ENCODE measurements around the gene CLPTM1L.
"Not testable (repeated sequence)": the region's sequence is repeated elsewhere in the genome, so short reads cannot be mapped to it uniquely, and the experiment has no call there.

The CLPTM1L gene

DNA sequence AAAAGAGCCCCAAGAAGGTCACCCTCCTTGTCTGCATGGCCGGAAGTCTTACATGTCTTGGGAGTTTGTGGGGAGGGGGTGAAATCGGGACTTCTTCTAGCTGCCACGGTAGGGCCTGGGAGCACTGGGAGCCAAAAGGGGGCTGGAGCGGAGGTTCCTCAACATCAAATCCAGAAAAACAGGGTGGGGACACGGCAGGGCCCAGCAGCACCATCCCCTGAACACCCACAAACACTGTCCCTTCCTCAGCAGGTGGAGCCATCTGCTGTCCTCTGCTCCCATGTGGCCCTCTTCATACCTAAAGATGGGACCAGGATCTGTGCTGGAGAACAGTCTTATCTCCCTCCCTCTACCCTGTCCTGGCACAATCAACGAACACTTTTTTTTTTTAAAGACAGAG lies 52.8 kb downstream of the CLPTM1L start:
- DNase-seq (ENCODE audit: low read depth) = no peak

DNA sequence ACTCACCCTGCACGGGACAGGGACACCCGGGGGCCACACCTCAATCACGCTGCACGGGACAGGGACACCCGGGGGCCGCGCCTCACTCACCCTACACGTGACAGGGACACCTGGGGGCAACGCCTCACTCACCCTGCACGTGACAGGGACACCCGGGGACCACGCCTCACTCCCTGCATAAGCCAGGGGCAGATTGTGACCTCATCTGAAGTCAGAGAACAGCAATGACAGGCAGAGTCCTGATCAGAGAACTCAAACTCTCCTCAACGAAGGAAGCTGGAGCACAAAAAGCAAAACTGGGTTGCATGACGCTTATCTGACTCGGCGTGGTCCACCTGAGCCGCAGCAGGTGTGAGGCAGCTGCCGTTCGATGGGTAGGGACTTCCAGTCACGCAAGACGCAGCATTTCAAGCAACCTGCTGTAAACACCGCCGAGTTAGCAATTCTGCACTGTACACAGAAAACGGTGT lies 53.3 kb downstream of the CLPTM1L start:
- no peak for DNase-seq (ENCODE audit: low read depth)

DNA sequence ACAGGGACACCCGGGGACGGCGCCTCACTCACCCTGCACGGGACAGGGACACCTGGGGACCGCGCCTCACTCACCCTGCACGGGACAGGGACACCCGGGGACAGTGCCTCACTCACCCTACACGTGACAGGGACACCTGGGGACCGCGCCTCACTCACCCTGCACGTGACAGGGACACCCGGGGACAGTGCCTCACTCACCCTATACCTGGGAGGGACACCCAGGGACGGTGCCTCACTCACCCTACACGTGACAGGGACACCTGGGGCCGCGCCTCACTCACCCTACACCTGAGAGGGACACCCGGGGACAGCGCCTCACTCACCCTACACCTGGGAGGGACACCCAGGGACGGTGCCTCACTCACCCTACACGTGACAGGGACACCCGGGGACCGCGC lies 53.9 kb downstream of the CLPTM1L start:
- not testable (repeated sequence) for DNase-seq (ENCODE audit: low read depth)

DNA sequence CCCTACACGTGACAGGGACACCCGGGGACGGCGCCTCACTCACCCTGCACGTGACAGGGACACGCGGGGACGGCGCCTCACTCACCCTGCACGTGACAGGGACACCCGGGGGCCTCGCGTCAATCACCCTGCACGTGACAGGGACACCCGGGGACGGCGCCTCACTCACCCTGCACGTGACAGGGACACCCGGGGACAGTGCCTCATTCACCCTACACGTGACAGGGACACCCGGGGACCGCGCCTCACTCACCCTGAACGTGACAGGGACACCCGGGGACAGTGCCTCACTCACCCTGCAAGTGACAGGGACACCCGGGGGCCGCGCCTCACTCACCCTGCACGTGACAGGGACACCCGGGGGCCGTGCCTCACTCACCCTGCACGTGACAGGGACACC lies 55.3 kb downstream of the CLPTM1L start:
- not testable (repeated sequence) for DNase-seq (ENCODE audit: low read depth)

DNA sequence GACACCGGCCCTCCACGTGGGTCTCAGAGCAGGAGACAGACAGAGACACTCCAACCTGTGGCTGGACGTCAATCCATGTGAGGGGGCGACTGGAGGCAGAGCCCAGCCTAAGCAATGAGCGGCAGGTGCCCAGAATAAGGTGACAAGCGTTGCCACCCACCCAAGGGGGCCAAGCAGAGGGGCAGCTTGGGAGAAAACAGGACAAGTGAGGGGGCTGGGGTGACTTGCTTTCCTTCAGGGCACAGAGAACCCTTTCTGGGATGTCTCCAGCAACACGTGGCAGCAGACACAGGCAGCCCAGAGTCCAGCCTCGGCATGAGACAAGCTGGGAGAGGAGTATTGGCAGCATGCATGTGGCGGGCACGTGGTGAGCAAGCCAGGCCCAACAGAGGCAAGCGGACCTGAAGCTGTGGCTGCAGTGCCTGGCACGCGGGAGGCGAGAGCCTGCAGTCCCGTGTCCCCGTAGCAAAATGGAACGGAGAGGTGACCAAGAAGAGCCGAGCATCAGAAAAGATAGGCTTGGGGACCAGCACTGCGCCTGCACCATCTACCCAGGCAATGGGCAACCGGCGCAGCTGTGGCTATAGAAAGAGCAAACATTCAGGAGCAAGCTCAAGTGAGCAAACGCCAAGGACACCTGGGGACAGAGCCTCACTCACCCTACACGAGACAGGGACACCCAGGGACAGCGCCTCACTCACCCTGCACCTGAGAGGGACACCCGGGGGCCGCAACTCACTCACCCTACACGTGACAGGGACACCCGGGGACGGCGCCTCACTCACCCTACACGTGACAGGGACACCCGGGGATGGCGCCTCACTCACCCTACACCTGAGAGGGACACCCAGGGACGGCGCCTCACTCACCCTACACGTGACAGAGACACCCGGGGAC lies 56.2 kb downstream of the CLPTM1L start:
- DNase-seq (ENCODE audit: low read depth) = no peak

DNA sequence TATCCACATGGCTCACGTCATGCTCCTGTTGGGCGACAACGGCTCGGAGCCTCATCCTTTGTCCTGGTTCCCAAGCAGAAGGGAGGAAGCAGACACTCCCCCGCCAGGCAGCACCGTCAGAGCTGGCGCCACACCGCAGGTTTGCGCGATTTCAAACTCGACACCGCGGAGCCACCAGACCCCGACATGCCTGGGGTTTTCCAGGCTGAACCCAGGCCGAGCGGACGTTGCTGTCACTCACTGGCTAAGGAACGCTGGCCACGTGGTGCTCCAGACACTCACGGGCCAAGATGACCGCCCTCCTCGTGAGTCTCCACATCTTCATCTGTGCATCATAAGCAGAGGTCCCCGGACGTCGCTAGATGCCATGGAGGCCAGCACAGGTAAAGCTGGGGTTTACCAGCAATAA lies 59.0 kb downstream of the CLPTM1L start:
- DNase-seq (ENCODE audit: low read depth) = no peak

DNA sequence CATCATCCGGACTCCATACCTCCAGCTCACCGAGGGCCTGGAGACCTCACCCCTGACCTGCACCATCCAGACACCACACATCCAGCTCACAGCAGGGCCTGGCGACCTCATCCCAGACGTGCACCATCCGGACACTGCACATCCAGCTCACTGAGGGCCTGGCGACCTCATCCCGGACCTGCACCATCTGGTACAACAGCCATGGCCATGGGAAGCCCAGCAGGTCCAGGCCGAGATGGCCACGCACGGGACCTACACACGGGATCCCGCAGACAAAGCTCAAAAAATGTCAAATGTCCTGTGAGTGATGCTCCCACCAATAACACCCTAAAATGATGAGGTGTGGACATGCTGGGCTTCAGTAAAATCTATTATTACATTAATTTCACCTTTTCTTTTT lies 59.8 kb downstream of the CLPTM1L start:
- no peak for DNase-seq (ENCODE audit: low read depth)

DNA sequence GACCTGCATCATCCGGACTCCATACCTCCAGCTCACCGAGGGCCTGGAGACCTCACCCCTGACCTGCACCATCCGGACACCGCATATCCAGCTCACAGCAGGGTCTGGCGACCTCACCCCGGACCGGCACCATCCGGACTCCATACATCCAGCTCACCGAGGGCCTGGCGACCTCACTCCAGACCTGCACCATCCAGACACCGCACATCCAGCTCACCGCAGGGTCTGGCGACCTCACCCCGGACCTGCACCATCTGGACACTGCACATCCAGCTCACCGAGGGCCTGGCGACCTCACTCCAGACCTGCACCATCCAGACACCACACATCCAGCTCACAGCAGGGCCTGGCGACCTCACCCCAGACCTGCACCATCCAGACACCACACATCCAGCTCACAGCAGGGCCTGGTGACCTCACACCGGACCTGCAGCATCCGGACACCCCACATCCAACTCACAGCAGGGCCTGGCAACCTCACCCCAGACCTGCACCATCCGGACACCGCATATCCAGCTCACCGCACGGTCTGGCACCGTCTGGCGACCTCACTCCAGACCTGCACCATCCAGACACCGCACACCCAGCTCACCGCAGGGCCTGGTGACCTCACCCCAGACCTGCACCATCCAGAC lies 60.4 kb downstream of the CLPTM1L start:
- not testable (repeated sequence) for DNase-seq (ENCODE audit: low read depth)

DNA sequence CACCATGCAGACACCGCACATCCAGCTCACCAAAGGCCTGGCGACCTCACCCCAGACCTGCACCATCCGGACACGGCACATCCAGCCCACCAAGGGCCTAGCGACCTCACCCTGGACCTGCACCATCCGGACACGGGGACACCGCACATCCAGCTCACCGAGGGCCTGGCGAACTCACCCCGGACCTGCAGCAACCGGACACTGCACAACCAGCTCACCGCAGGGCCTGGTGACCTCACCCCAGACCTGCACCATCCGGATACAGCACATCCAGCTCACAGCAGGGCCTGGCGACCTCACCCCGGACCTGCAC lies 61.2 kb downstream of the CLPTM1L start:
- DNase-seq (ENCODE audit: low read depth) = not testable (repeated sequence)

DNA sequence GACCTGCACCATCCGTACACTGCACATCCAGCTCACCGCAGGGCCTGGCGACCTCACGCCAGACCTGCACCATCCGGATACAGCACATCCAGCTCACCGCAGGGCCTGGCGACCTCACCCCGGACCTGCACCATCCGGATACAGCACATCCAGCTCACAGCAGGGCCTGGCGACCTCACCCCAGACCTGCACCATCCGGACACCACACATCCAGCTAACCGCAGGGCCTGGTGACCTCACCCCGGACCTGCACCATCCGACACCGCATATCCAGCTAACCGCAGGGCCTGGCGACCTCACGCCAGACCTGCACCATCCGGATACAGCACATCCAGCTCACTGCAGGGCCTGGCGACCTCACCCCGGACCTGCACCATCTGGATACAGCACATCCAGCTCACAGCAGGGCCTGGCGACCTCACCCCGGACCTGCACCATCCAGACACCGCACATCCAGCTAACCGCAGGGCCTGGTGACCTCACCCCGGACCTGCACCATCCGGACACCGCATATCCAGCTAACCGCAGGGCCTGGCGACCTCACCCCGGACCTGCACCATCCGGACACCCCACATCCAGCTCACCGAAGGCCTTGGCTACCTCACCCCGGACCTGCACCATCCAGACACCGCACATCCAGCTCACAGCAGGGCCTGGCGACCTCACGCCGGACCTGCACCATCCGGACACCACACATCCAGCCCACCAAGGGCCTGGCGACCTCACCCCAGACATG lies 61.7 kb downstream of the CLPTM1L start:
- not testable (repeated sequence) for DNase-seq (ENCODE audit: low read depth)

DNA sequence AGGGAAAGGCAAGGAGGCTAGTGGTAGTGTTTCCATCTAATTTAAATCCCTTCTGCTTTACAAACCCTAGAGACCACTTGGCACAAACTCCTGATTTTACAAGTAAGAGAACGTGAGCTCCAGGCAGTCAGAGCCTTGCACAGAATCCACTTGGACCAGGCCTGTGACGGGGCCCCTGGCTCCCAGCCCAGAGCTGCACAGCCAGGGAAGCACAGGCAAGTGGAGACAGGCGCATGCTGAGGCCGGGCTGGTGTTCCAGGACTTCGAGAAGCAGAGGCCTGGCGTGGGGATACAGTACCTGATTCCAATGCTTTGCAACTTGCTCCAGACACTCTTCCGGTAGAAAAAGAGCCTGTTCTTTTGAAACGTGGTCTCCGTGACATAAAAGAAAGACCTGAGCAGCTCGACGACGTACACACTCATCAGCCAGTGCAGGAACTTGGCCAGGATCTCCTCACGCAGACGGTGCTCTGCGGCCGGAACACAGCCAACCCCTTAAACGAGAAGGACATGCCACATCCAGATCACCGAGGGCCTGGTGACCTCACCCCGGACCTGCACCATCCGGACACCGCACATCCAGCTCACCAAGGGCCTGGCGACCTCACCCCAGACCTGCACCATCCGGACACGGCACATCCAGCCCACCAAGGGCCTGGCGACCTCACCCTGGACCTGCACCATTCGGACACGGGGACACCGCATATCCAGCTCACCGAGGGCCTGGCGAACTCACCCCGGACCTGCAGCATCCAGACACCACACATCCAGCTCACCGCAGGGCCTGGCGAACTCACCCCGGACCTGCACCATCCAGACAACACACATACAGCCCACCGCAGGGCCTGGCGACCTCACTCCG lies 62.5 kb downstream of the CLPTM1L start:
- peak; percentile 66 for DNase-seq (ENCODE audit: low read depth)

DNA sequence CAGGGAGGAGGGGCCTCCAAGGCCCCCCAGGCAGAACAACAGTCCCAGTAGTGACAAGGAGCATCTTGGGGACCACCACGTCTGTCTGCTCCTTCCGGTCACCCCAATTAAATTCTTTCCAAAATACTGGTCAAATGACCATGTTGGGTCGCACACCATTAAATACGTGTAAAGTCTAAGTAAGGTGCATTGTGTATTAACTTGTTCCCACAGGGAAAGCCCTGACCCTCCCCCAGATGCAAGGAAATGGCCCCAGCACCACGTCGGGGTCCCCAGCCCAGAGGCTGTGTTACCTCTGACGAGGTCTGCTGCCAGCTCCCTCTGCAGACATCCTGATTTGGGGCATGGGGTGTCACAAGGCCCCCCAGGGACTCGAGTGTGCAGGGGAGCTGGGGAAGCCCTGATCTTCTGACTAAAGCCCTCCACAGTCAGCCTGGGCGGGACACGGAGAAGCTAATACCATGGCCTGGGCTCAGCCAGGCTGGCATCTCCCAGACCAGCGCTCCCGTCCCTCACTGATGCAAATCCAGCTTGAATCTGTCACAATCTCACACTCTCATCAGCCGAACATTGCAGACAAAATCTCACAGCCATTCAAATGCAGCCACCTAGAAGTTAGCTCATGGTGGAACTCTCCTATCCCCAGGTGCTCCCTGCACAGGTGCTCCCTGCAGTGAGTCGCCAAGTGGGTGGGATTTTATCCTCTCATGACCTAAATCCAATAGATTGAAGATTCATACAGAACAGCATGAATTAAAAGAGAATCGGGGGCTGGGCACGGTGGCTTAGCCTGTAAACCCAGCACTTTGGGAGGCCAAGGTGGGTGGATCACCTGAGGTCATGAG lies 63.6 kb downstream of the CLPTM1L start:
- no peak for DNase-seq (ENCODE audit: low read depth)

DNA sequence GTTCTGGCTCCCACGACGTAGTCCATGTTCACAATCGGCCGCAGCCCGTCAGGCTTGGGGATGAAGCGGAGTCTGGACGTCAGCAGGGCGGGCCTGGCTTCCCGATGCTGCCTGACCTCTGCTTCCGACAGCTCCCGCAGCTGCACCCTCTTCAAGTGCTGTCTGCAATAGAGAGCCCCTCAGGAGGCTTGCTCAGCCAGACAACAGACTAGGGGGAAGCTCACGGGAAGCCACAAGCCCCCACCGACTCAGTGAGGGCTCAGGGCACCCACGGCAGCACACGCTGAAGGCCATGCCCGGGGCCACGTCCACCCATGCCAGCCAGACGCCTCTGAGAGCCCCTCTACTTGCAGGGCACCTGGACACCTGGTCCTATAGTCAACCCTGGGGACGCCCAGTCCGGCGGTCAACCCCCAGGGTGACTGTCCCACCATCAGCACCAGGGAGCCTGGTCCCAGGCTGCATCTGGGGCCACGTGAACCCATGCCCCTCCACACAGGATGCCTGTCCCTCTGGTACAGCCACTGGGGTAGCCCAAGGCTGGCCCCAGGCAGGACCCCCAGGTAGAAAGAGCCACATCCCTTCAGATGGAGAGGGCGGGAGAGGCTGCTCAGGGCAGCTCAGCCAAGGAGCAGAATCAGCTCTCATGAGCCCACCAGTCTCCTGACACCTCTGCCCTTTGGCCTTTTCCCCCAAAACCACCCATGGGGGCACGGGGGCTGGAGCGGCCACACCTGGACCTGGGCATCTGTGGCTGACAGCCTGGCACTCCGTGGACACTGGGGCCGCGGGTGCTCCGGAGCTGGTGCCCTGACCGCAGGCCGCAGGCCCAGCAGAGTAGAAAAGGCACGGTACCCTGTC lies 64.5 kb downstream of the CLPTM1L start:
- DNase-seq (ENCODE audit: low read depth) = peak; percentile 57

DNA sequence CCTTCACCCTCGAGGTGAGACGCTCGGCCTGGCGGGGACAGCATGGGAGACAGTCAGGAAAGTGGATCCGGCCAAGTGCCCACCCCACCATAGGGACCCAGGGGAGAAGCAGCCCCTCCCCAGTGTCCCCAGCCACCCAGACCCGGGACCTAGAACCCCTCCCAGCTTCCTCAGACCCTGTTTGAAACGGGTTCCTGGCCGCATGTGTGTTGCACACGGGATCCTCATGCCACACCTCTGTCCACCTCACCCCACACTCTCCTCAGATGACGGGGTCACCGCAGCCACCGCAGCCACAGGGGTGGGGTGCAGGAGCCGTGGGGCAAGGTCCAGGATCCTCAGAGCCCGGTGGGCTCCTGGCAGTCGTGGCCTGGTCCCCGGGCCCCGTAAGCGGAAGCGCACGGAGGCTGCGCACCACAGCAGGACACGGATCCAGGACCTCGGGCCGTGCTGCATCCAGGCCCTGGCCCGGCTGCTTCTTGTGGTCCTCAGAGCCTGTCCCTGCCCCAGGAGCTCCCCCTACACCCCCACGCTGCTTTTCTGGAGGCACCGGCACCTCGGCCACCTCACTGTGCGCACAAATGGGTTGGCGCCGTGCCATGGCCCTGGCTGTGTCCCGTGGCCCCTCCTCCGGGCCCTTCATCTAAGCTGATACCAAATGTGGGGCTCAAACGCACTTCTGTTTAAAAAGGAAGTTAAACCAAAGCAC lies 65.3 kb downstream of the CLPTM1L start:
- DNase-seq (ENCODE audit: low read depth) = no peak

DNA sequence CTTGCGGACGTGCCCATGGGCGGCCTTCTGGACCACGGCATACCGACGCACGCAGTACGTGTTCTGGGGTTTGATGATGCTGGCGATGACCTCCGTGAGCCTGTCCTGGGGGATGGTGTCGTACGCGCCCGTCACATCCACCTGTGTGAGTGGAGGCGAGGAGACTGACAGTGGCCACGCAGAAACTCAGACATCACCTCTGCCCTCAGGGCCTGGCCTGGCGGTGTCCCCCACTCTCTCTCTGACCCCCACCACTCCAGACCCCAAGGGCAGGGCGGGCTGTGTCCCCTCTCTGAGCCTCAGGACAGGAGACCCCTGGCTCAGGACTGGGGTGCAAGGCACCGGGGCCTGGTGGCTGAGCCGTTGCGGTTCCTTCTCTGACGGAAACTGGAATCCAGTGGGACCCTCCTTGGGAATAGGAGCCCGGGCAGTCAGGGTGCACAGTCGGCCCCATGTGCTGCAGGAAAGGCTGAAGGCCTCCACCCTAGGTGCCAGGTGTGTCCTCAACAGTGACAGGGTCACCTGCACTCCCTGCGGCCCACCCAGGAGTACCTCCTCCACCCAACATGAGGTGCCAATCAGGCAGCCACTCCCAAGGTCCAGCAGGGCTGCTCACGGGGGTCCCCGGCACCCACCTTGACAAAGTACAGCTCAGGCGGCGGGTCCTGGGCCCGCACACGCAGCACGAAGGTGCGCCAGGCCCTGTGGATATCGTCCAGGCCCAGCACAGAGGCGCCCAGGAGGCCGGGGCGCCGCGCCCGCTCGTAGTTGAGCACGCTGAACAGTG lies 66.0 kb downstream of the CLPTM1L start:
- DNase-seq (ENCODE audit: low read depth) = peak; percentile 48

DNA sequence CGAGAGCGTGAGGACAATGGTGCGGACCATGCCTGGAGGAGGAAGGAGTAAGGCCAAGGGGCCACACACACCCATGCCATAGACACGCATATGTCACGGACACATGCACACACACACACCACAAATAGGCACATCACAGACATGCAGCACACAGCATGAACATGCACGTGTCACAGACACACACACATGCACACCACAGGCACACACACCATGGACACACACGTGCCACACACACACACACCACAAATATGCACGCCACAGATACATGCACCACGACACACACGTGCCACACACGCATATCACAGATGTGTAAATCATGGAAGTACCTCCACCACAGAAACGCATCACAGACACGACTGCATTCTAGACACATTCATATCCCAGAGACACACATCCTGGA lies 66.7 kb downstream of the CLPTM1L start:
- DNase-seq (ENCODE audit: low read depth) = no peak

DNA sequence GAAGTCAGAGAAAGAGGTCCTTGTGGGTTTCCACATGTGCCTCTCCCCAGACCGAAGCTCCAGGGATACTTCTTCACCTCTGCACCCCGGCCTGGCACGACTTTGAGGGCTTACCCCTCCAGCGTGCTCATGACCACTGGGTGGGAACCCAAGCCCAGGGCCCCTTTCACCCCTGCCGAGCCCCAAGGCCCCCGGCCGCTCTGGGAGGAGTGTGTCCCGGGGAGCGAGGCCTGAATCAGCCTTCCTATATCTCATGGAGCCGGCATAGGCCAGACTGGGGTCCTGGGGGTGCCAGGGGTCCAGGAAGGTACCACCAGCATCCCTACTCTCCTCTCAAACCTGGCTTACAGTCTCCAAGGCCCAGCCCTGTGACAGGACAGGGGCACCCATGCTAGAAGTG lies 67.1 kb downstream of the CLPTM1L start:
- no peak for DNase-seq (ENCODE audit: low read depth)

DNA sequence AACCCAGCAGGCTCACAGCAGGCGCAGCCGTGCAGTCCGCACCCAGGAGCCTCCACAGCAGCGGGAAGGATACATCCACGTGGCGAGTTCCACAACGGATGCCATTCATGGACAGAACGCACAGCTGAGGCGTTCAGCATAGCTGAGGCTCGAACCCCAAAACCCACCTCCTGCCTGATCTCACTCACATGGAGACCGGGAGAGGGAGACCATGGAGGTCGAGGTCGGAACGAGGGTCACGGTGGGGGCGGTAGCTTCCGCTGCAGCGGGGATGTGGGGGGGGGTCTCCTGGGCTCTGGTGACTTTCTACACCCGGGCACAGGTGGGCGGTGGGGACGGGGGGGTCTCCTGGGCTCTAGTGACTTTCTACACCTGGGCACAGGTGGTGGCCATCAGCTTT lies 67.6 kb downstream of the CLPTM1L start:
- no peak for DNase-seq (ENCODE audit: low read depth)

DNA sequence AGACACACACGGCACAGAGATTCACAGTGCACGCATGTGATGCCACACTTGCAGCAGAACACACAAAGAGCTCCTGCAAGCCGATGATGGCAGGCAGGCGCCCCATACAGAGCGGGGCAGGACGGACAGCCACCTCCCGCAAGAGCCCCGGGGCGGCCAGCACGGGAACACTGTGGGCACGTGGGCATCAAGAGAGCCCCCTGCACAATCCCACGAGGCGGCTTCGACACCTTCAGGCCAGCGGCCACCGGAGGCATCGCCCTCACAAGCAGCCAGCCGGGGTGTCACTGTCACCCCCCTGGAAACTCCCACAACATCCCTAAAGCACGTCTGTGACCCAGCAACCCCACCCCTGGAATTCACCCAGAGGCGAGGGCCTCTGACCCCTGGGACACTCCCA lies 68.0 kb downstream of the CLPTM1L start:
- DNase-seq (ENCODE audit: low read depth) = no peak

Data from EH (cell line).